Measurements from ENCODE around the gene CCDC63.

The CCDC63 gene

GRCh38 chr12:110862329-110862728 lies 15.5 kb downstream of the CCDC63 start:
- H3K27ac ChIP-seq = no peak overlapping the region
- TF ChIP-seq ZFX (IDR thresholded peaks at IDR 0.05) = no peak
- no peak for TF ChIP-seq CTCF (conservative IDR thresholded peaks at IDR 0.05)

GRCh38 chr12:110863161-110863560 lies 16.4 kb downstream of the CCDC63 start:
- TF ChIP-seq CTCF (conservative IDR thresholded peaks at IDR 0.05) (no peak), ZFX (IDR thresholded peaks at IDR 0.05) (no peak)
- H3K27ac ChIP-seq = no peak overlapping the region

- TF ChIP-seq ZFX (IDR thresholded peaks at IDR 0.05) = no peak
- no peak for TF ChIP-seq CTCF (conservative IDR thresholded peaks at IDR 0.05)
- H3K27ac ChIP-seq = no peak overlapping the region
These were observed 18.7 kb downstream of the CCDC63 start for GRCh38 chr12:110865521-110865920.

GRCh38 chr12:110869026-110869425 lies 22.2 kb downstream of the CCDC63 start:
- TF ChIP-seq ZFX (IDR thresholded peaks at IDR 0.05) = no peak
- TF ChIP-seq CTCF (conservative IDR thresholded peaks at IDR 0.05) = no peak
- no peak overlapping the region for H3K27ac ChIP-seq

GRCh38 chr12:110869803-110870202 lies 23.0 kb downstream of the CCDC63 start:
- no peak overlapping the region for H3K27ac ChIP-seq
- TF ChIP-seq CTCF (conservative IDR thresholded peaks at IDR 0.05) = no peak
- no peak for TF ChIP-seq ZFX (IDR thresholded peaks at IDR 0.05)

- no peak for TF ChIP-seq CTCF (conservative IDR thresholded peaks at IDR 0.05)
- TF ChIP-seq ZFX (IDR thresholded peaks at IDR 0.05) = no peak
- no peak overlapping the region for H3K27ac ChIP-seq
These were observed 25.3 kb downstream of the CCDC63 start for GRCh38 chr12:110872100-110872499.

GRCh38 chr12:110874351-110874750 lies 27.6 kb downstream of the CCDC63 start:
- TF ChIP-seq ZFX (IDR thresholded peaks at IDR 0.05) = no peak
- no peak for TF ChIP-seq CTCF (conservative IDR thresholded peaks at IDR 0.05)

More at GRCh38 chr12:110874351-110874750, 27.6 kb downstream of the CCDC63 start:
- no peak overlapping the region for H3K27ac ChIP-seq

All from C4-2B (cell line).